ENCODE results near the gene DNM1.

- no peak for TF ChIP-seq CTCF (conservative IDR thresholded peaks at IDR 0.05; ENCODE audit: low read length)
- 0 out of 2 replicates have a peak, but pooled peaks have one; percentile 62 for TF ChIP-seq EZH2phosphoT487 (IDR thresholded peaks at IDR 0.05; ENCODE audit: borderline replicate concordance, low read depth, low read length)
These were observed 750 bp downstream of the DNM1 start for GRCh38 chr9:128203707-128204551.
